Activated T-cell treated with anti-CD3 and anti-CD28 coated beads for 1 hour (primary cell): ENCODE results near the gene SLC35F5.
A peak's percentile ranks its signal among the peaks of the same experiment; 100 is the strongest.
"Not testable (repeated sequence)": the region's sequence is repeated elsewhere in the genome, so short reads cannot be mapped to it uniquely, and the experiment has no call there.

Experiments
- DNase-seq: peaks from one replicate; pipeline ENCODE4 v3.0.0-alpha.2; 2020; ENCODE audit warnings: low read depth

Gene SLC35F5, protein sequence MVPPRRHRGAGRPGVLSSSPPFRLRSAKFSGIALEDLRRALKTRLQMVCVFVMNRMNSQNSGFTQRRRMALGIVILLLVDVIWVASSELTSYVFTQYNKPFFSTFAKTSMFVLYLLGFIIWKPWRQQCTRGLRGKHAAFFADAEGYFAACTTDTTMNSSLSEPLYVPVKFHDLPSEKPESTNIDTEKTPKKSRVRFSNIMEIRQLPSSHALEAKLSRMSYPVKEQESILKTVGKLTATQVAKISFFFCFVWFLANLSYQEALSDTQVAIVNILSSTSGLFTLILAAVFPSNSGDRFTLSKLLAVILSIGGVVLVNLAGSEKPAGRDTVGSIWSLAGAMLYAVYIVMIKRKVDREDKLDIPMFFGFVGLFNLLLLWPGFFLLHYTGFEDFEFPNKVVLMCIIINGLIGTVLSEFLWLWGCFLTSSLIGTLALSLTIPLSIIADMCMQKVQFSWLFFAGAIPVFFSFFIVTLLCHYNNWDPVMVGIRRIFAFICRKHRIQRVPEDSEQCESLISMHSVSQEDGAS

DNA sequence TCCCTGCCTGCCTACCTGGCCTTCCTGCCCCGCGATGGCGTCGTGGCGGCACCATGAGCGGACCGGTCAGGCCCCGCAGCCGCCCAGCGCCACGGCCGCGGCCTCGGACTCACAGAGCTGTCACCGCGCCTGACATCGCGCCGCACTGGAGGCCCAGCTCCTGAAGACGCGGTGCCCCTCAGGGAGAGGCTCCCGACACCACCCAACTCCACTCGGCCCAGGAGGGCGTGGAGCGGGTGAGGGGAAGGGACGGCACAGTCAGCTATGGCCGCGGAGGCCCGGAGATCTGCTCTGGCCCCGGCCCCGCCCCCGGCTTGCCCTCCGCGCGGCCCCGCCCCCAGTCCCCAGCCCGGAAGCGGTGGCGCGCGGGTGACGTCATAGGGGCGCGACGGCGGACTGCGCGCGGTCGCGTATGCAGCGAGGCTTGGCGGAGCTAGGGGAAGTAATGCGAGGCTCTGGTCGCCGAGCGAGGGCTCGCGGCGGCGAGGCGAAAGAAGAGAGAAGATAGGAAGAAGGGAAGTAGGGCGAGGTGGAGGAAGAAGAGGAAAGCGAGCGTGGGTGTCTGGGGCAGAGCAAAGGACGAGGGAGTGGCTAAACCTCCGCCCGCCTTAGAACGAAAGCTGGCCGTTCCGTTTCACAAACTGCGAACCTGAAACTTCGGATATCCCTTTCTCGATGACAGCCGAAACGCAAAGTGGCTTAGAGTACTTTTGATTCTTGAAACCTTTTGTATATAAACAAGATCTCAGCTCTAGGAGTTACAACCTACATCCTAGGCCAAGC, at the start of gene SLC35F5:
TSS of gene SLC35F5 (minus strand) at position 288 of the 783 bp plus-strand sequence. CDS start at position 55, 233 bp downstream.
- DNase-seq = peak; percentile 95

DNA sequence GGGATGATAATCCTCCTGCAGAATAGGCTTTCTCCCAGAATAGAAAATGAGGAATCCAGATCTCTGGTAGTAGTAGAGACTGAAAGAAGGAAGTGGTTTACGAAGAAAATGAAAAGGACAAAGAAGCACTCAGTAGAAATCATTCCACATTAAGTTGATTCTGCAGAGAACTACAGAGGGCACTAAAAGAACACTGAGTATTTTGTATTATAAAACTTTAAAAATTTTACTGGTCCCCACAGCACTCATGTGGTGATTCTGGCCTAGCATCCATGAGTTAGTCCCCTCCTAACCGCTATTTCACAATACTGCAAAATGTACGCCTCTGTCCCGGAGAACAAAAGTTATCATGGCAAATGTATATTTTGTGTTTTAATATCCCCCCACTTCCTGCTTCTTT, 42.9 kb upstream of the SLC35F5 start:
- no peak for DNase-seq

DNA sequence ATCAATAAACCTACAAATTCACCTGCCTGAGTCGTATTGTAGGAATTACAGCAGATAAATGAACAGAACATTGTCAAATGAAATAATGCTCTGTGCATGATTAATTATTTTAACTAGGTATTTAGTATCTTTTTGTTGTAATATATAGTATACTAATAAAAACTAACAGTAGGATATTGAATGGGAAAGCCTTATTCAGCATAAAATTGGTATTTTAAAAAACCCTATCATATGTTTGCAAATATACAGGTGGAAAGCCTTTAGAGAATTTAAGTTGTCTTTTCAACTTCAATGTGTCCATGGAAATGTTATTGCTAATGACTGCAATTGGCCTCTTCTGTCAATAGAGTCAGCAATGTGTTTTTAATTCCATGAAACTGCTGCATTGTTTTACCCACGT, 40.8 kb upstream of the SLC35F5 start:
- DNase-seq = no peak

DNA sequence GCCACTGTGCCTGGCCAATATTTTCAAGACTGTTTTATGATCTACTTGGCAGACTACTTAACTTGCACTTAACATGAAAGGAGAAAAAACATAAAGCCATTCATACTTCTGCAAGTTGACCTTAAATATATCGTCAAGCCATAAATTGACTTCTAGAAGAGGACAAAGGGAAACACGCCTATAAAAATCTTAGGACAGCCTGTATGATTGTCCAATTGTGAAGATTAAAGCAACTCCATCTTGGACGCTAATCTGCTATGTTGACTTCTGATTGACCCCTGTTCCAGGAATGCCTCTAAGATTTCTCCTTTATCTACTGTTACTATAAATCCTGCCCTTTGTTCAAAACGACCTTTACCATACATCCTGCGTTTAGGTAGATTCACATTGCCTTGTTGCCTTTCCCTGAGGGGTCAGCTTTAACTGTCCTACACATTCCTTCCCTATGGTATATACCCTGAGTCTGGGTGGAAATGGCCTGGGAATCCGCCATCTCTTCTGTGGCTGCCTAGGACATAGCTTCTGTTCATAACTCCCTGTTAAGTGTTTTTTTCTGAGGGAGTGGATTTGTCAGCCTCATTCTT, 40.2 kb upstream of the SLC35F5 start:
- no peak for DNase-seq

DNA sequence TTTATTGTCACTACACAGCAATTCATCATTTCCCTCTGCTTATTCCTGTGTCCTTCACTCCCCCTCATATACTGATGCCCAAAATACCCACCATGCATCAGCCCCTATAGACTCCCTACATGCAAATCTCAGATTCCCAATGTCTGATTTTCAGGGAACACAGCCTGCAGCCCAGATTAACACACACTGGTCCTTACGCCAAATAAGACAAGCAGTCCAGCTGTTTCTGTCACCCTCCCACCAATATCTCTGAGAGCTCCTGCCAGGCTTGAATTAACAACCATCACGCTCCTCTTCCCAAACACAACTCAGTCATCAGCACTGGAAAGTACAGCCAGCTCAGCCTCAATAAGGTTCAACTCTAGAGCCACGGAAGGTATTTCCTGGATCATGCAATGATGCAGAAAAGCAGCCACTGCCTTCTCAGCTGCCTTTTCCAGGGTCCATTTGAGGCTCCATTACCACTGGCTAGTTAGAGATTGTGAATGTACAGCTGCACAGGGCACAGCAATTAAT, 39.0 kb upstream of the SLC35F5 start:
- no peak for DNase-seq

DNA sequence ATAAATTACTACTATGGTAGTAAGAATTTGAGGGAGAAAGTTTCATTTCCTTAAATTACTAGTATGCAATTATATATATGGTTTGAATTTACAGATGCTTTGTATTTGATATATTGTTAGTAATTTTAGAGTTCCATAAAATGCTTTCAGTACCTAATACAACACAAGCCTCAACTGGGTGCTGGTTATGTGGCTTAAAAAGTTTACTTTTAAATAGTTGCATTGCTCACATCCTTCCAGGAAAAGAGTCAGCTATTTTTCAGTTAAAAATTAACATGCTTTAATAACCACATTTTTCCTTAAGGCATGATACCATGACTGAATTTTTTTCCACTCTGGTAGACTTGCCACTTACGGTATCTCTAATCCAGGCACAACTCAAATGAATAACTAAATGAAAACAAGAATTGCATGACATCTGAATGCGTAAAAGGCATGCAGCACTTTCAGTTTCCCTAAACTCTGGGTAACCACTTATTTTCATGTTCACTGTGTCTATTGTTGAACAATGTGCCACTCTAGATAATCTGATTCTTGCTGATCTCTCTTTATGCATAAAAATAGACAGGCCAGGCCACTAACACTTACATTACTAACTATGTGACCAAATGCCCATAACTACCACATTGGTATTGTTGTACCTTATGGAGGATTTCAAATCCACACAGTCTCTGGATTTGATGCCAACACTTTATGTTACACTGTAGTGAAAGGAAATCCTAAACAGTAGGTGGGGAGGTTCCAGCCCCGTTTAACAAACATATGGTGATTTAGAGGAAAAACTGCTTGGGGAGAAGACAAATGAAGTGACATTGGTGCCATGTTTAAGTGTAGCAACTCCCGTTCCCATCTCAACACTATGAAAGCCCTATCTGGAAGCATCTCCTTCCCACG, 35.5 kb upstream of the SLC35F5 start:
- no peak for DNase-seq

DNA sequence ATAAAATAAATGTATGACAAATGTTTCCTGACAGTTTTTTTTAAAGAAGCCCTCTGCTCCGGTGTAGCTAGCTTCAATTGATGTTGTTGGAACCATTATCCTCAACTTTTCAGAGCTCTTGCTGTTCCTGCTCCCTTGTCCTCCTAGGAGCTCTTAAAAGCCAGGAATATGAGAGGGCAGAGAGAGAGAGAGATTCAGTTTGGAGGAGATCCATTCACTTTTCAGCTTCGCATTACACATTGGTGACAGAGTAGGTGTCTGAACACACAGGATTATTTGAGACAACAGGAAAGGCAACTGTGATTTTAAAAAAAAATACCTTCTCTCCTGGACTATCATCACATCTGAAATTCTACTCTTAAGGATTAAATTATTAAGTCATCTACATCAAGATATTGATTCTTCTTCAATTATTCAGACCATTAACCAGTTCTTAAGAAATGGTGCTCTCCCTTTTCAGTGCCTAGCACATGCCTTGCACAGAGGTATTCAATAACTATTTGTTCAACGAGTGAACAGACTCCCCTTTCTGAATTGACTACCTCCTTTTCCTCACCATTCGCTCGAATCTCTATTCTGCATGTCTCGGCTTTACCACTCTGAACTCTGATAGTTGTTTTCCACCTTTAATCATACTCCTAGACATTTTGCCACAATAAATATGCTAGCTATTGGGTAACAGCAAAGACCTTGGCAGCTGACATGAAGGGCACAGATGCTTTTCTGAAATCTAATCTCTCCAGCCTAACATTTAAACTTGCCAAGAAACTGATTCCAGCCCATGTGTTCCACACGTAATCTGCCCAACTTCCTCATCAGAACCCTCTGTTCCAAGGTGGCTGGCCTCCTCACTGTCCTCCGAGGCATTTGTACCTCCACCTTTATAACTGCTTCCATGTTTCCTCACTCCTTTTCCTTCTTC, 28.6 kb upstream of the SLC35F5 start:
- no peak for DNase-seq

DNA sequence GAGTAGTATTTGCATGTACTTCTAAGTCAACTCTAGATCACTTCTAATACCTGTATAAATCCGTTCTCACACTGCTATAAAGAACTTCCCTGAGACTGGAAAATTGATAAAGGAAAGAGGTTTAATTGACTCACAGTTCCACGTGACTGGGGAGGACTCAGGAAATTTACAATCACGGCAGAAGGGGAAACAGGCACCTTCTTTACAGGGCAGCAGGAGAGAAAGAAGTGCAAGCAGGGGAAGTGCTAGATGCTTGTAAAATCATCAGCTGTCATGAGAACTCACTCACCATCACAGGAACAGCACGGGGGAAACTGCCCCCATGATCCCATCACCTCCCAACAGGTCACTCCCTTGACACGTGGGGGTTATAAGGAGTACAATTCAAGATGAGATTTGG, 24.0 kb upstream of the SLC35F5 start:
- no peak for DNase-seq

DNA sequence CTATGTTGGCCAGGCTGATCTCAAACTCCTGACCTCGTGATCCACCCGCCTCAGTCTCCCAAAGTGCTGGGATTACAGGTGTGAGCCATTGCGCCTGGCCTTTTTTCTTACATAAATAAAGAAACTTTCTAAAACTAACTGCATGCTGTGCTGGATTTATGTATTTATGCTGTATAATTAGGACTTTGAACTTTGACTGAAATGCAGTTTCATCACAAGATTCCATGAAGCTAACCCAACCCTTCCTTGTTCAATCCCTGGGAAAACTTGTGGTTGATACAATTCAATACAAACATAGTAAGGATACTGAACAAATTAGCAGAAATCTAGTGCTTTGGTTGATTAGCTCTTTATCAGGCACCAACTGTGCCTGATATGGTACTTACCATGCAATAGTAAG, 20.9 kb upstream of the SLC35F5 start:
- DNase-seq = no peak

DNA sequence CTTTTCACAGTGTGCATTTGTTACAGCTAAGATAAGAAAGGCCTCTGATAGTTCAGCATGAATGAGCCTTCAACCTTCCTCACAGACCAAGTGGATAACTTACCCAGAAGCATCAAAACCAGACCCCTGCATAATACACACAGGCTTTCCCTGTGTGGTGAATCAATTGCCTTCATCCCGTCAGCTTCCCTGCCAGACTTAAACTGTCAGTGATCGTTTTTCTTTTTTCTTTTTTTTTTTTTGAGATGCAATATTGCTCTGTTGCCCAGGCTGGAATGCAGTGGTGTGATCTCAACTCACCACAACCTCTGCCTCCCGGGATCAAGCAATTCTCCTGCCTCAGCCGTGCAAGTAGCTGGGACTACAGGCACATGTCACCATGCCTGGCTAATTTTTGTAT, 20.5 kb upstream of the SLC35F5 start:
- no peak for DNase-seq

DNA sequence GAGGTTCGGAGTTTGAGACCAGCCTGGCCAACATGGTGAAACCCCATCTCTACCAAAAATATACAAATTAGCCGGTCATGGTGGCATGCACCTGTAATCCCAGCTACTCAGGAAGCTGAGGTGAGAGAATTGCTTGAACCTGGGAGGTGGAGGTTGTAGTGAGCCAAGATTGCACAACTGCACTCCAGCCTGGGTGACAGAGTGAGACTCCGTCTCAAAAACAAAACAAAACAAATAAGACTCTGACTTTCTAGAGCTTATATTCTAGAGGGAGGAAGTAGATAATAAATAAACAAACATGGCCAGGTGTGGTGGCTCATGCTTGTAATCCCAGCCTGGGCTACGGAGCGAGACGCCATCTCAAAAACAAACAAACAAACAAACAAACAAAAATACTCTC, 18.2 kb upstream of the SLC35F5 start:
- DNase-seq = not testable (repeated sequence)

DNA sequence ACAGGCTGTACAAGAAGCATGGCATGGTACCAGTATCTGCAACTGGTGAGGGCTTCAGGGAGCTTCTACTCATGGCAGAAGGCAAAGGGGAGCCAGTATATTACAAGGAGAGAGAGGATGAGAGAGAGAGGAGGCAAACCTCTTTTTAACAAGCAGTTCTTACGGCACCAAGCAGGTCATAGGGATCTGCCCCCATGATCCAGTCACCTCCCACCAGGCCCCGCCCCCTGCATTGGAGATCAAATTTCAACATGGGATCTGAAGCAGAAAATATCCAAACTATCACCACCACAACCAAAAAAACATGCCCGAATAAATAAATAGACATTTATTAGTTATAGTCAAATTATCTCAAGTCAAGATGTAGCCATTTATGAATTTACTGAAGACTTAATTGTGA, 14.5 kb upstream of the SLC35F5 start:
- DNase-seq = no peak

DNA sequence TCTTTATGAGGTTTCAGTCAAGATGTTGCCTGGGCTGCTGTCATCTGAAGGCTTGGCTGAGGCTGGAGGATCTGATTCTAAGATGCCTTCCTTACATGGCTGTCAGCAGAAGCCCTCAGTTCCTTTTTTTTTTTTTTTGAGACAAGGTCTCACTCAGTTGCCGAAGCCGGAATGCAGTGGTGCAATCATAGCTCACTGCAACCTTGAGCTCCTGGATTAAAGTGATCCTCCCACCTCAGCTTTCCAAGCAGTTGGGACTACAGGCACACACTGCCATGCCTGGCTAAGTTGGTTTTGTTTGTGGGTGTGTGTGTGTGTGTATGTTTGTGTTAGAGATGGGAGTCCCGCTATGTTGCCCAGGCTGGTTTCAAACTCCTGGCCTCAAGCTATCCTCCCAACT, 13.1 kb upstream of the SLC35F5 start:
- DNase-seq = no peak

DNA sequence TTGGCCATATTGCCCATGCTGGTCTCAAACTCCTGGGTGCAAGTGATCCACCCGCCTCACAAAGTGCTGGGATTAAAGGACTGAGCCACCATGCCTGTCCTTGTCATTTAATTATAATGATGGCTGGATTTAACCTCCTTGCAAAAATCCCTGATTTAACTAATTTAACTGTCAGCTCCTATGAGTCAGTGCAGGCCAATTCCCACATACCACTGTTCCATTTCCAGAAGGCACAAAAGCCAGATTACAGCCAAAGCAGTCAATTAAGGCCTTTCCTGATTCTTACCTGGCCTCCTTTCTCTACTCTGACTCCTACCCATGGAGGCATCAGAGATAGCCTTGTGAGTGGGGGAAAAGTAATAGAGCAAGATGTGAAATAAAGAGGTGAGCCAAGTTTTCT, 12.3 kb upstream of the SLC35F5 start:
- no peak for DNase-seq

DNA sequence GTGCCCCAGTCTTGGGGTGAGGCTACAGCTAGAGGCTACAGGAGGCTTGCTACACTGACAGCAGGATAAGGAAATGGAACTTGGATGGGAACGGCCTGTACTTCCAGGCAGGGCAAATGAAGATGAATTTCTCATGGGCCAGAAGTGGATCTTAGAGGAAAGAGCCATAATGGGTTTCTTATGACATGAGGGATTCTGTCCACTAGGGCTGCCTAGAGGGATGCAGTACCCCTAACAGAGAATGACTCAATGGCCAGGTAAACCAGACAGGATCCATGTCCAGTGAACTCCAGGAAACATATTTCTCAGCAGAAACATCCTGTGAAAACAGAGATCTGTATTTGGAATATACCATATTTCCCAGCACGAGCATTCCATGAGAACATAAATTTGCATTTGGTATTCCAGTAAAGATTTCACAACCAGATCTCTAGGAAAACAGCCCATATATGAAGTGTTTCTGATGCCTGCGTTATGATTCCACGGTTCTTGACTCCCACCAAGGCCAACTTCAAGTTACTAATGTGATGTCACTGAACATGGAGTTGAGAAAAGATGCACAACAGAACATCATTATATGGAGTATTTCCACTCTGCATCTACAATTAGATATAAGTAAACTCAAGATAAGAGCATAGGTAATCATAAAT, 11.5 kb upstream of the SLC35F5 start:
- no peak for DNase-seq

DNA sequence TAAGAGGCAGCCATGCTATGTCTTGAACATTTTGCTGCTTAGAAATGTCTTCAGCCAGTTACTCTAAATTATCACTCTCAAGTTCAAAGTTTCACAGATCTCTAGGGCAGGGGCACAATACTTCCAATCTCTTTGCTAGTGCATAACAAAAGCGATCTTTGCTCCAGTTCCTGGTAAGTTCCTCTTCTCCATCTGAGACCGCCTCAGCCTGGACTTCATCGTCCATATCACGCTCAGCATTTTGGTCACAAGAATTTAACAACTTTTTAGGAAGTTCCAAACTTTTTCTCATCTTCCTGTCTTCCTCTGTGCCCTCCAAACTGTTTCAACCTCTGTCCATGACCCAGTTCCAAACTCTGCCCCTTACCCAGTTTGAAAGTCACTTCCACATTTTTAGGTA, 8.8 kb upstream of the SLC35F5 start:
- no peak for DNase-seq

DNA sequence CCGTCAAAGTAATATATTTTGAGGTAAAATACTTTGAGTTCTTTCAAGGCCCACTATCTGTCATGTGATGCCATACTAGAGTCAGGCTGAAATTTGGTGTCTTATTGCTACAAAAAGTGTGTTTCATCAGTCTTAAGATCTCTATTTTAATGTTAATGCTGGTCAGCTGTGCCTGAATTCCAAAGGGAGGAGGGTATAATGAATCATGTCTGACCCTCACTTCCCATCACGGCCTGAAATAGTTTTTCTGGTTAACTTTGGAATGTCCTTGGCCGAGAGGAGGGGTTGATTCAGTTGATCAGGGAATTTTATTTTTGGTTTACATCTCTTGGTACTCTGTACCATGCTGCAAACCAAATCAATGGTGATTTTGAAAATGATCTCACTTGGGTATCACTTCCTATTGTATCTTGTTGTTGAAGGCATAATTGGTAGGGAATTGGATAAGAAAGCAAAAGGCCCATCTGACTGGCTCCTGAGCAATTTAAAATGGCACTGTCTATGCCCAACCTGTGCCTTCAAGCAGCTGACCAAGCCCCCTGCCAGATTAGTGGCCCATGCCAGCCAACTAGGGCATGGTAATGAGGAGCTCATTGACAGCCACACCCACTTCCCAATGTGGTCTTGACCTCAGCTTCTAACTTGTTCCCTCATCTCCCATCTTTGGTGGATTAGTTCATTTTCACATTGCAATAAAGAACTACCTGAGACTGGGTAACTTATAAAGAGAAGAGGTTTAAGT, 6.1 kb upstream of the SLC35F5 start:
- no peak for DNase-seq

DNA sequence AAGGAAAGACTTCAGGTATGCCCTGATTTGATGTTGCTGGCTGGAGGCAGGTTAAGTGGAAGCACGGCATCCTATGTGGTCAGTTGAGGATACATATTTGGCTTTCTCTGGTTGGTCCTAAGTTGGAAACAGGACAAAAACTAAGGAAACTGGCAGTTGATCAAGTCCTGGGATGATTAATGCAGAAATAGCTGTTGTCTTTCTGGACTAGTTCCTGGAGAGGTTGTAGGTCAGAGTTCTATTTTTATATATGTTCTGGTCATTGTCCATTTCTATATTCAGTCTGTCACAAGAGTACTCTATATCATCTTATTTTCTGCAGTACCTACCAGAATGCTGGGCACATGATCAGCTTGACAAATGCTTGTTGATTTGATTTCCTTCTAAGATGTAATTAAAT, 4.0 kb upstream of the SLC35F5 start:
- no peak for DNase-seq

DNA sequence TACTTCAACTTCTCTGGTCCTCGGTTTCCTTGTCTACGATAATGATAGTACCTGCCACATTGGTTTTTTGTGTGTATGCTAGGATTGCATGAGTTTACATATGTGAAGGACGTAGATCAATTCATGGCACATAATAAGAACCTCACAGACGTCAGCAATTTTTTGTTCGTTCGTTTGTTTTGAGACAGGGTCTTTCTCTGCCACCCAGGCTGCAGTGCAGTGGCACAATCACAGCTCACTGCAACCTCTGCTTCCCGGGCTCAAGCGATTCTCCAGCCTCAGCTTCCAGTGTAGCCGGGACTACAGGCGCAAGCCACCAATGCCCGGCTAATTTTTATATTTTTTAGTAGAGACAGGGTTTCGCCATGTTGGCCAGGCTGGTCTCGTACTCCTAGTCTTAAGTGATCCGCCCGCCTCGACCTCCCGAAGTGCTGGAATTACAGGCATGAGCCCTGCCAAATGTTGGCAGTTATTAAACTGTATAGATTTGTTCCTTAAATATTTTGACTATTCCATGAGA, 756 bp upstream of the SLC35F5 start:
- DNase-seq = no peak
